Stimulated activated CD4-positive, alpha-beta T cell treated with anti-CD3 and anti-CD28 coated beads, Interleukin-1b, Interleukin-23, amount 100 ng/mL, for 1 hour (primary cell): ENCODE data around the gene KIF7.

Experiments used
- DNase-seq, 2 donors: peaks; one replicate each; pipeline ENCODE4 v3.0.0-alpha.2; 2020; ENCODE audit warnings: low read depth in 2 of 2

KIF7 gene

GRCh38 chr15:89649013-89649625, 6.1 kb downstream of the KIF7 start:
- DNase-seq = no peak

GRCh38 chr15:89648106-89649012, 6.9 kb downstream of the KIF7 start:
- no peak for DNase-seq

- peak in 1 of 2 donors; percentile 47 for DNase-seq
Measured at GRCh38 chr15:89647191-89647851, 7.9 kb downstream of the KIF7 start.

- DNase-seq = no peak
Measured at GRCh38 chr15:89646416-89647141, 8.7 kb downstream of the KIF7 start.

- no peak for DNase-seq
Measured at GRCh38 chr15:89645680-89646079, 9.6 kb downstream of the KIF7 start.

GRCh38 chr15:89642106-89642505, 13.2 kb downstream of the KIF7 start:
- DNase-seq = no peak

- no peak for DNase-seq
Measured at GRCh38 chr15:89641053-89641452, 14.2 kb downstream of the KIF7 start.

GRCh38 chr15:89640245-89640644, 15.0 kb downstream of the KIF7 start:
- no peak for DNase-seq

GRCh38 chr15:89633585-89633984, 21.7 kb downstream of the KIF7 start:
- DNase-seq = no peak

- DNase-seq = no peak
Measured at GRCh38 chr15:89632563-89633430, 22.5 kb downstream of the KIF7 start.

GRCh38 chr15:89631902-89632264, 23.4 kb downstream of the KIF7 start:
- DNase-seq = no peak

GRCh38 chr15:89630974-89631901, 24.0 kb downstream of the KIF7 start:
- no peak for DNase-seq

- no peak for DNase-seq
Measured at GRCh38 chr15:89630260-89630659, 25.0 kb downstream of the KIF7 start.

GRCh38 chr15:89629829-89630228, 25.4 kb downstream of the KIF7 start:
- DNase-seq = no peak

- DNase-seq = no peak
Measured at GRCh38 chr15:89628806-89629715, 26.2 kb downstream of the KIF7 start.

- no peak for DNase-seq
Measured at GRCh38 chr15:89628301-89628700, 27.0 kb downstream of the KIF7 start.

GRCh38 chr15:89627256-89627970, 27.9 kb downstream of the KIF7 start:
- no peak for DNase-seq

GRCh38 chr15:89625716-89626115, 29.6 kb downstream of the KIF7 start:
- no peak for DNase-seq
